Right lobe of liver (tissue), 4 donors: ENCODE results near the gene NHLRC1.

Source experiments
- POLR2A ChIP-seq: fragments of 450-650 bp; IDR thresholded peaks from one replicate; pipeline ENCODE4 v1.6.1; 2017; ENCODE audit warnings: antibody characterized with exemption, mild to moderate bottlenecking
- TF ChIP-seq, protein P1 (sequence below), 4 donors: fragments of 200-600 bp in 3 of 4; fragments of 450-650 bp in 1 of 4; IDR thresholded peaks; one replicate each; pipeline versions ENCODE4 v1.5.1 to v1.8.0; 2016 to 2022; ENCODE audit warnings: antibody characterized with exemption in 4 of 4, mild to moderate bottlenecking in 2 of 4
- donor health status: DM: no; HTN: no; CAD: no.
- donor health status: DM: no; HTN: no; CAD: no.
- donor health status: DM: no; HTN: yes; CAD: no.

DNA sequence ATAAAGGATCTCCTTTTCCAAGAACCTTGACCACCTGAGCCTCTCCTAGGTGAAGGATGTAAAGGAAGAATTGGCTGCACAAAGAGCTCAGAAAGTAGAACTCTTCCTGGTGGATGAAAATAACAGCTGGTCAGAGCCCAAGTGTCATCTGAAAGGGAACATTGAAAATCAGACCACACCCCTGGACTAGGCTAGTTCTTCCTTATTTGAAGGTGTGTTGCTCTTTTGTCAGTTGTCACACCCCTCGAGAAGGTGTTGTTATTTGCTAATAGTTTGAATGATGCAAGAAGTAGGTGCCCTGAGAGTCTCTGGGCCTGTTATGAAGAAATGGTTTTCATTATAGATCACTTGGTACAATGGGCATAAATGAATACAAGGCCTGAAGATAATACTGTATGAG lies 31.1 kb downstream of the NHLRC1 start:
- TF ChIP-seq, protein P1, sequence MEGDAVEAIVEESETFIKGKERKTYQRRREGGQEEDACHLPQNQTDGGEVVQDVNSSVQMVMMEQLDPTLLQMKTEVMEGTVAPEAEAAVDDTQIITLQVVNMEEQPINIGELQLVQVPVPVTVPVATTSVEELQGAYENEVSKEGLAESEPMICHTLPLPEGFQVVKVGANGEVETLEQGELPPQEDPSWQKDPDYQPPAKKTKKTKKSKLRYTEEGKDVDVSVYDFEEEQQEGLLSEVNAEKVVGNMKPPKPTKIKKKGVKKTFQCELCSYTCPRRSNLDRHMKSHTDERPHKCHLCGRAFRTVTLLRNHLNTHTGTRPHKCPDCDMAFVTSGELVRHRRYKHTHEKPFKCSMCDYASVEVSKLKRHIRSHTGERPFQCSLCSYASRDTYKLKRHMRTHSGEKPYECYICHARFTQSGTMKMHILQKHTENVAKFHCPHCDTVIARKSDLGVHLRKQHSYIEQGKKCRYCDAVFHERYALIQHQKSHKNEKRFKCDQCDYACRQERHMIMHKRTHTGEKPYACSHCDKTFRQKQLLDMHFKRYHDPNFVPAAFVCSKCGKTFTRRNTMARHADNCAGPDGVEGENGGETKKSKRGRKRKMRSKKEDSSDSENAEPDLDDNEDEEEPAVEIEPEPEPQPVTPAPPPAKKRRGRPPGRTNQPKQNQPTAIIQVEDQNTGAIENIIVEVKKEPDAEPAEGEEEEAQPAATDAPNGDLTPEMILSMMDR (IDR thresholded peaks at IDR 0.05), result no peak
- TF ChIP-seq POLR2A, result no peak
